ENCODE measurements around the gene SMG9.
A peak's percentile ranks its signal among the peaks of the same experiment; 100 is the strongest.

SMG9 gene

GRCh38 chr19:43799502-43800142 is 44.9 kb upstream of the SMG9 start:
- 30% methylated on average over 6 of the region's 6 CpGs for WGBS
- H2BK15ac ChIP-seq (ENCODE audit: low read depth, poor library complexity, severe bottlenecking): no peak overlapping the region

GRCh38 chr19:43798546-43799409 is 44.0 kb upstream of the SMG9 start:
- 8% methylated on average over 70 of the region's 70 CpGs for WGBS
- Histone ChIP-seq H2BK15ac (ENCODE audit: low read depth, poor library complexity, severe bottlenecking) (no peak overlapping the region), H2BK120ac (ENCODE audit: low read depth, low read length) (no peak overlapping the region), H3K36me3 (ENCODE audit: control insufficient read depth in 1 of 2, insufficient read depth in 2 of 2, low read depth in 1 of 2, low read length in 2 of 2) (no peaks in the 10 kb centered on the region), H3K27ac (ENCODE audit: low read length, poor library complexity, severe bottlenecking) (no peak overlapping the region), H3K18ac (ENCODE audit: low read depth in 1 of 2, low read length in 2 of 2) (peak overlapping the region in 1 of 2 experiments; percentile 49), H2AK5ac (ENCODE audit: low read length, severe bottlenecking) (no peak overlapping the region), H3K4me2 (ENCODE audit: low read length, poor library complexity, severe bottlenecking) (peak overlapping the region; percentile 95), H3K9me3 (ENCODE audit: control insufficient read depth, low read length) (peaks cover 19% of the 10 kb centered on the region), H3K27me3 (ENCODE audit: control insufficient read depth in 1 of 2, insufficient read depth in 1 of 2, low read length in 2 of 2) (peaks cover 26 to 49% of the 10 kb centered on the region in 2 experiments), H2BK5ac (ENCODE audit: low read depth, low read length, poor library complexity, severe bottlenecking) (no peak overlapping the region), H2BK12ac (ENCODE audit: low read length in 2 of 2) (no peak overlapping the region), H2AFZ (ENCODE audit: low read depth, low read length) (peak overlapping the region; percentile 73), H3K4me3 (ENCODE audit: insufficient read depth in 1 of 2, low read depth in 1 of 2, low read length in 2 of 2) (peak overlapping the region; percentile 52 to 83), H4K8ac (ENCODE audit: low read length) (peak overlapping the region; percentile 62), H3K4ac (ENCODE audit: low read depth in 1 of 2, low read length in 2 of 2) (no peak overlapping the region), H3K23ac (ENCODE audit: low read length in 2 of 2) (no peak overlapping the region), H3K14ac (ENCODE audit: low read length in 2 of 2) (no peak overlapping the region), H3K79me1 (replicated peaks; ENCODE audit: low read length, poor library complexity, severe bottlenecking) (no peaks in the 10 kb centered on the region), H3K9ac (ENCODE audit: low read length) (peak overlapping the region; percentile 50), H4K91ac (ENCODE audit: low read length) (no peak overlapping the region), H3K4me1 (ENCODE audit: control insufficient read depth, insufficient read depth, low read depth, low read length) (peaks cover 10% of the 10 kb centered on the region)
- no peak for DNase-seq

More at GRCh38 chr19:43799502-43800142, 44.9 kb upstream of the SMG9 start:
- DNase-seq: peak; percentile 22
- Histone ChIP-seq H3K18ac (ENCODE audit: low read depth in 1 of 2, low read length in 2 of 2) (no peak overlapping the region), H3K14ac (ENCODE audit: low read length in 2 of 2) (no peak overlapping the region), H3K4me3 (ENCODE audit: insufficient read depth in 1 of 2, low read depth in 1 of 2, low read length in 2 of 2) (peak overlapping the region in 1 of 2 experiments; percentile 13), H3K79me1 (replicated peaks; ENCODE audit: low read length, poor library complexity, severe bottlenecking) (no peaks in the 10 kb centered on the region), H3K4me1 (ENCODE audit: control insufficient read depth, insufficient read depth, low read depth, low read length) (peaks cover 10% of the 10 kb centered on the region), H3K4me2 (ENCODE audit: low read length, poor library complexity, severe bottlenecking) (no peak overlapping the region), H2BK12ac (ENCODE audit: low read length in 2 of 2) (no peak overlapping the region), H3K4ac (ENCODE audit: low read depth in 1 of 2, low read length in 2 of 2) (no peak overlapping the region), H3K36me3 (ENCODE audit: control insufficient read depth in 1 of 2, insufficient read depth in 2 of 2, low read depth in 1 of 2, low read length in 2 of 2) (no peaks in the 10 kb centered on the region), H2AK5ac (ENCODE audit: low read length, severe bottlenecking) (no peak overlapping the region), H3K27ac (ENCODE audit: low read length, poor library complexity, severe bottlenecking) (no peak overlapping the region), H3K9me3 (ENCODE audit: control insufficient read depth, low read length) (peaks cover 19% of the 10 kb centered on the region), H3K9ac (ENCODE audit: low read length) (no peak overlapping the region), H2BK5ac (ENCODE audit: low read depth, low read length, poor library complexity, severe bottlenecking) (no peak overlapping the region), H2BK120ac (ENCODE audit: low read depth, low read length) (no peak overlapping the region), H3K27me3 (ENCODE audit: control insufficient read depth in 1 of 2, insufficient read depth in 1 of 2, low read length in 2 of 2) (peaks cover 27 to 43% of the 10 kb centered on the region in 2 experiments), H4K91ac (ENCODE audit: low read length) (no peak overlapping the region), H2AFZ (ENCODE audit: low read depth, low read length) (no peak overlapping the region), H4K8ac (ENCODE audit: low read length) (no peak overlapping the region), H3K23ac (ENCODE audit: low read length in 2 of 2) (no peak overlapping the region)

GRCh38 chr19:43798026-43798545 is 43.3 kb upstream of the SMG9 start:
- peak overlapping the region; percentile 95 for H3K4me2 ChIP-seq (ENCODE audit: low read length, poor library complexity, severe bottlenecking)
- H3K9me3 ChIP-seq (ENCODE audit: control insufficient read depth, low read length): peaks cover 19% of the 10 kb centered on the region
- no peak for DNase-seq
- no peak overlapping the region for H2BK5ac ChIP-seq (ENCODE audit: low read depth, low read length, poor library complexity, severe bottlenecking)
- H3K27ac ChIP-seq (ENCODE audit: low read length, poor library complexity, severe bottlenecking): no peak overlapping the region
- peaks cover 10% of the 10 kb centered on the region for H3K4me1 ChIP-seq (ENCODE audit: control insufficient read depth, insufficient read depth, low read depth, low read length)
- H2BK12ac ChIP-seq (ENCODE audit: low read length in 2 of 2): no peak overlapping the region
- peak overlapping the region; percentile 73 for H2AFZ ChIP-seq (ENCODE audit: low read depth, low read length)
- no peak overlapping the region for H3K4ac ChIP-seq (ENCODE audit: low read depth in 1 of 2, low read length in 2 of 2)
- H3K27me3 ChIP-seq (ENCODE audit: control insufficient read depth in 1 of 2, insufficient read depth in 1 of 2, low read length in 2 of 2): peaks cover 30 to 54% of the 10 kb centered on the region in 2 experiments
- no peak overlapping the region for H3K14ac ChIP-seq (ENCODE audit: low read length in 2 of 2)
- no peak overlapping the region for H4K91ac ChIP-seq (ENCODE audit: low read length)
- H4K8ac ChIP-seq (ENCODE audit: low read length): no peak overlapping the region
- peak overlapping the region; percentile 52 to 83 for H3K4me3 ChIP-seq (ENCODE audit: insufficient read depth in 1 of 2, low read depth in 1 of 2, low read length in 2 of 2)
- H2BK120ac ChIP-seq (ENCODE audit: low read depth, low read length): no peak overlapping the region
- 34% methylated on average over 5 of the region's 5 CpGs for WGBS
- no peak overlapping the region for H3K23ac ChIP-seq (ENCODE audit: low read length in 2 of 2)
- H3K18ac ChIP-seq (ENCODE audit: low read depth in 1 of 2, low read length in 2 of 2): peak overlapping the region in 1 of 2 experiments; percentile 49
- no peak overlapping the region for H2AK5ac ChIP-seq (ENCODE audit: low read length, severe bottlenecking)
- H3K9ac ChIP-seq (ENCODE audit: low read length): peak overlapping the region; percentile 50
- no peak overlapping the region for H2BK15ac ChIP-seq (ENCODE audit: low read depth, poor library complexity, severe bottlenecking)
- no peaks in the 10 kb centered on the region for H3K36me3 ChIP-seq (ENCODE audit: control insufficient read depth in 1 of 2, insufficient read depth in 2 of 2, low read depth in 1 of 2, low read length in 2 of 2)
- no peaks in the 10 kb centered on the region for H3K79me1 ChIP-seq (replicated peaks; ENCODE audit: low read length, poor library complexity, severe bottlenecking)

- Histone ChIP-seq H3K9ac (ENCODE audit: low read length) (no peak overlapping the region), H2AFZ (ENCODE audit: low read depth, low read length) (no peak overlapping the region), H2BK120ac (ENCODE audit: low read depth, low read length) (no peak overlapping the region), H3K4ac (ENCODE audit: low read depth in 1 of 2, low read length in 2 of 2) (no peak overlapping the region), H2BK5ac (ENCODE audit: low read depth, low read length, poor library complexity, severe bottlenecking) (no peak overlapping the region), H2BK12ac (ENCODE audit: low read length in 2 of 2) (no peak overlapping the region), H3K27me3 (ENCODE audit: control insufficient read depth in 1 of 2, insufficient read depth in 1 of 2, low read length in 2 of 2) (peaks cover 32 to 55% of the 10 kb centered on the region in 2 experiments), H3K36me3 (ENCODE audit: control insufficient read depth in 1 of 2, insufficient read depth in 2 of 2, low read depth in 1 of 2, low read length in 2 of 2) (no peaks in the 10 kb centered on the region), H3K14ac (ENCODE audit: low read length in 2 of 2) (no peak overlapping the region), H3K27ac (ENCODE audit: low read length, poor library complexity, severe bottlenecking) (no peak overlapping the region), H3K4me2 (ENCODE audit: low read length, poor library complexity, severe bottlenecking) (no peak overlapping the region), H3K4me1 (ENCODE audit: control insufficient read depth, insufficient read depth, low read depth, low read length) (peaks cover 10% of the 10 kb centered on the region), H3K79me1 (replicated peaks; ENCODE audit: low read length, poor library complexity, severe bottlenecking) (no peaks in the 10 kb centered on the region), H2AK5ac (ENCODE audit: low read length, severe bottlenecking) (no peak overlapping the region), H2BK15ac (ENCODE audit: low read depth, poor library complexity, severe bottlenecking) (no peak overlapping the region), H3K18ac (ENCODE audit: low read depth in 1 of 2, low read length in 2 of 2) (no peak overlapping the region), H4K91ac (ENCODE audit: low read length) (peak overlapping the region; percentile 12), H3K9me3 (ENCODE audit: control insufficient read depth, low read length) (peaks cover 19% of the 10 kb centered on the region), H3K4me3 (ENCODE audit: insufficient read depth in 1 of 2, low read depth in 1 of 2, low read length in 2 of 2) (no peak overlapping the region), H3K23ac (ENCODE audit: low read length in 2 of 2) (no peak overlapping the region), H4K8ac (ENCODE audit: low read length) (no peak overlapping the region)
- DNase-seq: no peak
- 76% methylated on average over 7 of the region's 7 CpGs for WGBS
Observed at GRCh38 chr19:43797556-43797955, 42.8 kb upstream of the SMG9 start.

Measured in mesenchymal stem cell (in vitro differentiated cells and primary cell).